Hepatocyte (in vitro differentiated cells): ENCODE measurements around the gene CCDC179. TPM values are rescaled to one million over a fixed set of nuclear protein-coding genes. Genes with fewer than 3 reads are reported as not detected.

Experiments
- DNase-seq: peaks from one replicate; pipeline ENCODE4 v3.0.0-alpha.2; 2016; ENCODE audit warnings: low spot score
- H2AFZ ChIP-seq: fragments of 200-600 bp; sonication (generic); 2 replicates; pipeline ENCODE4 v1.6.0; 2016; ENCODE audit warnings: antibody characterized with exemption, mild to moderate bottlenecking
- H3K27ac ChIP-seq: fragments of 200-600 bp; sonication (generic); 2 replicates; pipeline ENCODE4 v1.5.1; 2016; ENCODE audit warnings: mild to moderate bottlenecking
- H3K27me3 ChIP-seq: fragments of 200-600 bp; sonication (generic); 2 replicates; pipeline ENCODE4 v1.6.1; 2016
- H3K36me3 ChIP-seq: fragments of 200-600 bp; sonication (generic); replicated peaks from 2 replicates; pipeline ENCODE4 v1.5.1; 2016; ENCODE audit warnings: low read depth; ENCODE audit not compliant: insufficient read depth
- H3K4me1 ChIP-seq: fragments of 200-600 bp; sonication (generic); 2 replicates; pipeline ENCODE4 v1.5.1; 2016; ENCODE audit warnings: mild to moderate bottlenecking, moderate library complexity; ENCODE audit not compliant: insufficient read depth
- H3K4me2 ChIP-seq: fragments of 200-600 bp; sonication (generic); 2 replicates; pipeline ENCODE4 v1.6.0; 2016
- H3K4me3 ChIP-seq: fragments of 200-600 bp; sonication (generic); 2 replicates; pipeline ENCODE4 v1.5.1; 2016; ENCODE audit warnings: mild to moderate bottlenecking
- H3K79me2 ChIP-seq: fragments of 200-600 bp; sonication (generic); 2 replicates; pipeline ENCODE4 v1.6.0; 2017; ENCODE audit warnings: mild to moderate bottlenecking
- H3K9me2 ChIP-seq: fragments of 200-600 bp; sonication (generic); replicated peaks from 2 replicates; pipeline ENCODE4 v1.6.0; 2017; ENCODE audit warnings: mild to moderate bottlenecking; ENCODE audit not compliant: insufficient read depth
- H3K9me3 ChIP-seq: fragments of 200-600 bp; sonication (generic); 2 replicates; pipeline ENCODE4 v1.5.1; 2016; ENCODE audit warnings: low read depth, mild to moderate bottlenecking
- H4K20me1 ChIP-seq: fragments of 200-600 bp; sonication (generic); 2 replicates; pipeline ENCODE4 v1.6.0; 2016; ENCODE audit warnings: mild to moderate bottlenecking; ENCODE audit not compliant: insufficient read depth, poor library complexity, severe bottlenecking
- EZH2 ChIP-seq: fragments of 200-600 bp; sonication (generic); IDR thresholded peaks from 2 replicates; pipeline ENCODE4 v1.6.1; 2016; ENCODE audit warnings: antibody characterized with exemption, mild to moderate bottlenecking, borderline replicate concordance
- EZH2phosphoT487 ChIP-seq: fragments of 200-600 bp; sonication (generic); IDR thresholded peaks from one replicate; pipeline ENCODE4 v1.6.1; 2018; ENCODE audit warnings: antibody characterized with exemption, mild to moderate bottlenecking, low read depth, moderate library complexity; ENCODE audit not compliant: unreplicated experiment, severe bottlenecking
- WGBS: methylation state at CpG from one replicate; pipeline ENCODE4 v1.1.6; 2016; ENCODE audit warnings: low lambda C conversion rate; ENCODE audit errors: missing lambda C conversion rate; 5-methylcytosine and 5-hydroxymethylcytosine counted together
- polyA plus RNA-seq: library from polyadenylated mRNA; unstranded; fragments of >200 nt; fragmentation: Nextera tagmentation; extraction: Ambion mirVana; gene quantifications from 2 replicates; pipeline ENCODE4 v1.2.1, GENCODE V29; 2016
- total RNA-seq: library from RNA; depleted of rRNA; stranded (reverse); fragments of >200 nt; gene quantifications from 2 replicates; pipeline ENCODE4 v1.2.3, GENCODE V29; 2014
- TF ChIP-seq, protein P1 (sequence below): fragments of 200-600 bp; sonication (generic); IDR thresholded peaks from 2 replicates; pipeline ENCODE4 v1.5.1; 2016; ENCODE audit warnings: antibody characterized with exemption, mild to moderate bottlenecking; ENCODE audit not compliant: poor library complexity

The CCDC179 gene
- total and polyA plus RNA-seq, 2 experiments from 2014 or later, result not detected

DNA sequence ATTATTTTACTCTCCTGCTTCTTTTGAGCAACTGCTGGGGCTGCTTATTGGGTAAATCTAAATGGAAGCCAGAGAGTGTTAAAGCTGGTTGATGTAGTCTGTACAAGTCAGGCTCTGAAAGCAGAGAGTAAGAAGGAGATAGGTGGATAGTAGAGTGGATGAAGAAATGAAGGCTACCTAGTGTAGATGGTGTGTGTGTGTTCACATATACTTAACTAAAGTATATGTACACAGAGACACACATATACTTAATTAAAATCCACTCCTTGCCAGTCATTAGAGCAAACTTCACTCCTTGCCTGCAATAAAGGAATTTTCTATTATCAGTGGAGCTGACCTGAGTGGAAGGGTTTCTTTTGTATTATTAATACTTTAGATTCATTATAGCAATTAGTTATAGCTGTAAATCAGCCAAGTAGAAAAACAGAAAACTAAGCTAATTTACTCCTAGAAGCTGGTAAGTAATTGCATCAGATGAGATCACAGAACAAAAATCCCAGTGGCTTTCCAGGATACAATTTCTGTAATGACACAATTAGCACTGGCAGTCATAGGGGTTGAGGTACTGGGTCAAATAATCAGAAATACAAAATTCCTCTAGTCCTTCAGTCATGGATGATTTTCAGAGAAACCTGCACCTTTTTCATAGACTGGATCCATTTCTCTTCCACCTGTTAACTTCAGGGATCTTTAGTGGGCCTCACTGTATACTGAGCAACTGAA lies 40.7 kb upstream of the CCDC179 start:
- Histone ChIP-seq H3K27ac (no peak overlapping the region), H3K27me3 (no peaks in the 10 kb centered on the region), H3K9me2 (no peaks in the 10 kb centered on the region), H4K20me1 (no peaks in the 10 kb centered on the region), H3K4me2 (no peak overlapping the region), H3K79me2 (no peaks in the 10 kb centered on the region), H3K4me1 (no peaks in the 10 kb centered on the region), H3K4me3 (no peak overlapping the region), H2AFZ (no peak overlapping the region), H3K9me3 (no peaks in the 10 kb centered on the region), H3K36me3 (no peaks in the 10 kb centered on the region)
- TF ChIP-seq EZH2, result no peak
- TF ChIP-seq, protein P1, sequence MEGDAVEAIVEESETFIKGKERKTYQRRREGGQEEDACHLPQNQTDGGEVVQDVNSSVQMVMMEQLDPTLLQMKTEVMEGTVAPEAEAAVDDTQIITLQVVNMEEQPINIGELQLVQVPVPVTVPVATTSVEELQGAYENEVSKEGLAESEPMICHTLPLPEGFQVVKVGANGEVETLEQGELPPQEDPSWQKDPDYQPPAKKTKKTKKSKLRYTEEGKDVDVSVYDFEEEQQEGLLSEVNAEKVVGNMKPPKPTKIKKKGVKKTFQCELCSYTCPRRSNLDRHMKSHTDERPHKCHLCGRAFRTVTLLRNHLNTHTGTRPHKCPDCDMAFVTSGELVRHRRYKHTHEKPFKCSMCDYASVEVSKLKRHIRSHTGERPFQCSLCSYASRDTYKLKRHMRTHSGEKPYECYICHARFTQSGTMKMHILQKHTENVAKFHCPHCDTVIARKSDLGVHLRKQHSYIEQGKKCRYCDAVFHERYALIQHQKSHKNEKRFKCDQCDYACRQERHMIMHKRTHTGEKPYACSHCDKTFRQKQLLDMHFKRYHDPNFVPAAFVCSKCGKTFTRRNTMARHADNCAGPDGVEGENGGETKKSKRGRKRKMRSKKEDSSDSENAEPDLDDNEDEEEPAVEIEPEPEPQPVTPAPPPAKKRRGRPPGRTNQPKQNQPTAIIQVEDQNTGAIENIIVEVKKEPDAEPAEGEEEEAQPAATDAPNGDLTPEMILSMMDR, result no peak
- TF ChIP-seq EZH2phosphoT487, result no peak
- DNase-seq, result no peak

DNA sequence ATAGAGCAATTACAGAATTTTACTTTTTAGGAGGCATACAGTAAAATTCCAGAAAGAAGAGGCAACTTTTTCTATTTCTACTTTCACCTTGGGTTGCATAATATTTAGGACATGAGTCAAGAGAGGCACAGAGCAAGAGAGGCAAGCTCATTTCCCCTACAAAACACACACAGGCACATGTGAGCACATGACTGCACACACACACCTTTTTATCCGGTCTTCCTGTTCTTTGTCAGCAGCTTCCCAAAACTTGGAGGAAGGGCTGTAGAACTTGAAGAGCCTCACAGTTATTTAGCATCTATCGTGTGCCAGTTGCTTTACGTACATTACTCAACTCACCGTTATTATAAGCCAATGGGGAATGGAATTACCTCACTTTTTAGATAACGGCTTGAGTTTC lies 37.8 kb upstream of the CCDC179 start:
- 92% methylated on average over 5 of the region's 5 CpGs for WGBS
- DNase-seq, result no peak

DNA sequence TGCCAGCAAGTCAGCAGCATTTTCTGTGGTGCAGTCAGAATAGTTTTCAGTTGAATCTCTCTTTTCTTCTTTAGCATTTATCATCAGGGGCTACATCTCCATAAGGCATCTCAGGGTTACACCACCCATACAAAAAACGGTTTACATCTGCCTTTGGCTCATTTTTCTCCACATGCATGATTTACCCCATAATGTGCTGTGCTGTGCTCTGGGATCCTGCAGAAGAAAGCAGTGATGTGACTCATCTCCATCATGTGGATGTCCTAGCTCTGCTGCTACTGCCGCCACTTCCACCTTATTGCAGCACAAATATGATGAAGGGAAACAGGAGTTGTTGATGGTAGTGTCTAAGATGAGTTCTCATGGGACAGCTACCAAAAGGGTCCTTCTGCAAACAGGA lies 30.0 kb upstream of the CCDC179 start:
- no peaks in the 10 kb centered on the region for H3K9me2 ChIP-seq
- no peak overlapping the region for H3K4me2 ChIP-seq
- H3K27me3 ChIP-seq, result no peaks in the 10 kb centered on the region
- no peaks in the 10 kb centered on the region for H4K20me1 ChIP-seq
- no peaks in the 10 kb centered on the region for H3K36me3 ChIP-seq
- no peaks in the 10 kb centered on the region for H3K79me2 ChIP-seq
- no peak overlapping the region for H3K4me3 ChIP-seq
- no peak overlapping the region for H2AFZ ChIP-seq
- DNase-seq, result no peak
- no peak overlapping the region for H3K27ac ChIP-seq
- TF ChIP-seq EZH2 (no peak), EZH2phosphoT487 (no peak)
- TF ChIP-seq, protein P1, result no peak
- H3K9me3 ChIP-seq, result no peaks in the 10 kb centered on the region
- 76% methylated on average over 2 of the region's 2 CpGs for WGBS
- H3K4me1 ChIP-seq, result no peaks in the 10 kb centered on the region

More for the DNA sequence above, 37.8 kb upstream of the CCDC179 start:
- Histone ChIP-seq H3K27me3 (no peaks in the 10 kb centered on the region), H3K36me3 (no peaks in the 10 kb centered on the region), H3K27ac (no peak overlapping the region), H3K79me2 (no peaks in the 10 kb centered on the region), H2AFZ (no peak overlapping the region), H3K4me2 (no peak overlapping the region), H4K20me1 (no peaks in the 10 kb centered on the region), H3K9me3 (no peaks in the 10 kb centered on the region), H3K4me1 (no peaks in the 10 kb centered on the region), H3K9me2 (no peaks in the 10 kb centered on the region), H3K4me3 (no peak overlapping the region)
- TF ChIP-seq, protein P1, result no peak
- TF ChIP-seq EZH2phosphoT487 (no peak), EZH2 (no peak)
